Measurements from ENCODE around the gene EARS2.

DNA sequence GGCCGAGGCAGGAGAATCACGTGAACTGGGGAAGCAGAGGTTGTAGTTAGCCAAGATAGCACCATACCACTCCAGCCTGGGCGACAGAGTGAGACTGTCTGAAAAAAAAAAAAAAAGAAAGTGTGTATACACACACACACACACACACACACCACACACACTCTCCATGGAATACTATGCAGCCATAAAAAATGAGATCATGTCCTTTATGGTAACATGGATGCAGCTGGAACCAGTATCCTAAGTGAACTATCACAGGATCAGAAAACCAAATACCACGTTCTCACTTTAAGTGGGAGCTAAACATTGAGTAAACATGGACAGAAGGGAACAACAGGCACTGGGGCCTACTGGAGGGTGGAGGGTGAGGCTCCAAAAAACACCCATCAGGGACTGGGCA is 22.2 kb upstream of the EARS2 start:
- TF ChIP-seq, protein P1, sequence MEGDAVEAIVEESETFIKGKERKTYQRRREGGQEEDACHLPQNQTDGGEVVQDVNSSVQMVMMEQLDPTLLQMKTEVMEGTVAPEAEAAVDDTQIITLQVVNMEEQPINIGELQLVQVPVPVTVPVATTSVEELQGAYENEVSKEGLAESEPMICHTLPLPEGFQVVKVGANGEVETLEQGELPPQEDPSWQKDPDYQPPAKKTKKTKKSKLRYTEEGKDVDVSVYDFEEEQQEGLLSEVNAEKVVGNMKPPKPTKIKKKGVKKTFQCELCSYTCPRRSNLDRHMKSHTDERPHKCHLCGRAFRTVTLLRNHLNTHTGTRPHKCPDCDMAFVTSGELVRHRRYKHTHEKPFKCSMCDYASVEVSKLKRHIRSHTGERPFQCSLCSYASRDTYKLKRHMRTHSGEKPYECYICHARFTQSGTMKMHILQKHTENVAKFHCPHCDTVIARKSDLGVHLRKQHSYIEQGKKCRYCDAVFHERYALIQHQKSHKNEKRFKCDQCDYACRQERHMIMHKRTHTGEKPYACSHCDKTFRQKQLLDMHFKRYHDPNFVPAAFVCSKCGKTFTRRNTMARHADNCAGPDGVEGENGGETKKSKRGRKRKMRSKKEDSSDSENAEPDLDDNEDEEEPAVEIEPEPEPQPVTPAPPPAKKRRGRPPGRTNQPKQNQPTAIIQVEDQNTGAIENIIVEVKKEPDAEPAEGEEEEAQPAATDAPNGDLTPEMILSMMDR (IDR thresholded peaks at IDR 0.05): no peak
- TF ChIP-seq, protein P2, sequence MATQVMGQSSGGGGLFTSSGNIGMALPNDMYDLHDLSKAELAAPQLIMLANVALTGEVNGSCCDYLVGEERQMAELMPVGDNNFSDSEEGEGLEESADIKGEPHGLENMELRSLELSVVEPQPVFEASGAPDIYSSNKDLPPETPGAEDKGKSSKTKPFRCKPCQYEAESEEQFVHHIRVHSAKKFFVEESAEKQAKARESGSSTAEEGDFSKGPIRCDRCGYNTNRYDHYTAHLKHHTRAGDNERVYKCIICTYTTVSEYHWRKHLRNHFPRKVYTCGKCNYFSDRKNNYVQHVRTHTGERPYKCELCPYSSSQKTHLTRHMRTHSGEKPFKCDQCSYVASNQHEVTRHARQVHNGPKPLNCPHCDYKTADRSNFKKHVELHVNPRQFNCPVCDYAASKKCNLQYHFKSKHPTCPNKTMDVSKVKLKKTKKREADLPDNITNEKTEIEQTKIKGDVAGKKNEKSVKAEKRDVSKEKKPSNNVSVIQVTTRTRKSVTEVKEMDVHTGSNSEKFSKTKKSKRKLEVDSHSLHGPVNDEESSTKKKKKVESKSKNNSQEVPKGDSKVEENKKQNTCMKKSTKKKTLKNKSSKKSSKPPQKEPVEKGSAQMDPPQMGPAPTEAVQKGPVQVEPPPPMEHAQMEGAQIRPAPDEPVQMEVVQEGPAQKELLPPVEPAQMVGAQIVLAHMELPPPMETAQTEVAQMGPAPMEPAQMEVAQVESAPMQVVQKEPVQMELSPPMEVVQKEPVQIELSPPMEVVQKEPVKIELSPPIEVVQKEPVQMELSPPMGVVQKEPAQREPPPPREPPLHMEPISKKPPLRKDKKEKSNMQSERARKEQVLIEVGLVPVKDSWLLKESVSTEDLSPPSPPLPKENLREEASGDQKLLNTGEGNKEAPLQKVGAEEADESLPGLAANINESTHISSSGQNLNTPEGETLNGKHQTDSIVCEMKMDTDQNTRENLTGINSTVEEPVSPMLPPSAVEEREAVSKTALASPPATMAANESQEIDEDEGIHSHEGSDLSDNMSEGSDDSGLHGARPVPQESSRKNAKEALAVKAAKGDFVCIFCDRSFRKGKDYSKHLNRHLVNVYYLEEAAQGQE (IDR thresholded peaks at IDR 0.05; ENCODE audit: low read depth, low read length): no peak
- TF ChIP-seq EZH2phosphoT487 (IDR thresholded peaks at IDR 0.05; ENCODE audit: borderline replicate concordance, low read depth) (no peak), NFIC (IDR thresholded peaks at IDR 0.05; ENCODE audit: borderline replicate concordance) (no peak), ELF1 (IDR thresholded peaks at IDR 0.05) (no peak), TEAD4 (IDR thresholded peaks at IDR 0.05; ENCODE audit: borderline replicate concordance, insufficient read depth) (no peak), POLR2AphosphoS5 (IDR thresholded peaks at IDR 0.05; ENCODE audit: low read depth, low read length) (no peak), YY1 (IDR thresholded peaks at IDR 0.05; ENCODE audit: low read depth) (no peak), EP300 (IDR thresholded peaks at IDR 0.05; ENCODE audit: borderline replicate concordance in 1 of 2, low read depth in 1 of 2, low read length in 1 of 2) (no peak)
- TF ChIP-seq, protein P3, sequence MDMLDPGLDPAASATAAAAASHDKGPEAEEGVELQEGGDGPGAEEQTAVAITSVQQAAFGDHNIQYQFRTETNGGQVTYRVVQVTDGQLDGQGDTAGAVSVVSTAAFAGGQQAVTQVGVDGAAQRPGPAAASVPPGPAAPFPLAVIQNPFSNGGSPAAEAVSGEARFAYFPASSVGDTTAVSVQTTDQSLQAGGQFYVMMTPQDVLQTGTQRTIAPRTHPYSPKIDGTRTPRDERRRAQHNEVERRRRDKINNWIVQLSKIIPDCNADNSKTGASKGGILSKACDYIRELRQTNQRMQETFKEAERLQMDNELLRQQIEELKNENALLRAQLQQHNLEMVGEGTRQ (IDR thresholded peaks at IDR 0.05; ENCODE audit: borderline replicate concordance, low read depth, low read length): no peak

Measured in SK-N-SH (cell line).